GM19328 (cell line): ENCODE results near the gene FREM1.

ENCODE experiments used
- ATAC-seq: cut with Tn5 transposase; IDR thresholded peaks from one replicate; pipeline ENCODE4 v1.9.1; 2021; ENCODE audit warnings: mild to moderate bottlenecking, moderate library complexity; ENCODE audit not compliant: unreplicated experiment

FREM1 gene

DNA sequence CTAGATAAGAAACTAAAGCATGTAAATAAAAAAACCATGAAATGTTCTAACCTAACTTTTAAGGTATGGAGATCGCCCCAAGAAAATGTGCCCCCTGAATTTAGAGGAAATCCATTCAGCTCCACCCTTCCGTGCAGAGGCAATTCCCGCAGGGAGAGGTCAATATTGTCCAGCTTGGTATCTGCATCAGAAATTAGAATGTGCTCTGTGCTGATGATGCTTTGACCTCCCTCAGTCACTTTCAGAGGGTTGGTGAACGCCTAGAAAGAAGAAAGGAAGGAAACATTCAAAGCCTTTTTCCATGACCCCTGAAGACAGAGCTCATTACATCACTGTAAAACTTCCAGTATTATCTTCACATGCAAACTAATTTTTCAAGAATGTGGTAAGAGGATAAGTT, 91.0 kb downstream of the FREM1 start:
- ATAC-seq: no peak

DNA sequence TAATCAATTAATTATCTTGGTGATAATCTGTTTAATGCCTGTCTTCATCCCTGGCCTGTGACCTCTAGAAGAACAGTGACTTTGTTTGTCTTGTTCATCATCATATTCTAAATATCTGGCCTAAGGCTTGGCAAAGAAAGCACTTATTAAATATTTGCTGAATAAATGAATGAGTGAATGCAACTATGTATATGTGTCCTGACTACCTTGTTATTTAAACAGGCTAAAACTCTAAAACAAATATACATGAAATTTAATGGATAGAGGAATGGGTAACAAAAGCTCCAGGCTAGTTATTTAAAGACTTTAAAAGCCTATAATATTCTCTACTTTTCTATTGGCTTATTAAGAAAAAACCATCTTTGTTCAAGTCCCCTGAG, 96.0 kb downstream of the FREM1 start:
- no peak for ATAC-seq

DNA sequence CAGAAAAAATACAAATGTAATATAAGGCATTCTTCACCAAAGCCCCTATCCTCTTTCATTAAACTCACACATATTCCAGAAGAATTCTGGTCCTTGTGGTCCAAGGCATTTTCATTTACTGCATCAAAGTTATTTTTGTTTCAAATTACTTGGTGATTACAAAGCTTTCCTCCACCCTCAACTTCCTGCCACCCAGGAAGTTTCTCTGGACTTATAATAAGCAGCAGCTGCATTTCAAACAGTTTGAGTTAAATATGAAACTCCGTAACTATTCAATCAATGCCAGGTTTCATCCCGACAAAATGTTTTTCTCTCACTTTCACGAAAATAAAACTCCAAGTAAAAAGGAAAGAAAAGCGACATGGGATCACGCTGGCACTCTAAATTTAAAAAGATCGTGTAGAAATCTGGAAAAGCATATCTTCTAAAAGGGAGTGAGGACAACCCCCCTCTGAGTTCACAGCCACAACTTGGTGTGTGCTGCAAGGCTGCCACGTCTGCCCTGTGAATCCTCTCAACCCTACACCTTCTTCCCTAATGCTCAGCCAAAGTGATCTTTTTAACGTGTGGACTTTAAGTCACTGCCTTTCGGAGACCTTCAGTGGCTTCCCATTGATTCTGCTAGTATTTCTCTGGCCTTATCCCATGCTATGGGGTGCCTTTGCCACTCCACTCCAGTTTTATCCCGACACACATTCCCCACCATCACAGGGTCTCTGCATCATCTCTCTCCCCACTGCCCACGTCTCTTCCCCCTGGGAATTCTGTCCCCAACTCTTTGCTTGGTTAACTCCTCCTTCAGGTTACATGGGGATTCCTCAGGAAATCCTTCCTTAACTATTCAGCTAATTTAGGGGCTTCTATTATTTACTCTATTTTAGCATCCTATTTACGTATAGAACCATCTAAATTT, 96.6 kb downstream of the FREM1 start:
- ATAC-seq: no peak

DNA sequence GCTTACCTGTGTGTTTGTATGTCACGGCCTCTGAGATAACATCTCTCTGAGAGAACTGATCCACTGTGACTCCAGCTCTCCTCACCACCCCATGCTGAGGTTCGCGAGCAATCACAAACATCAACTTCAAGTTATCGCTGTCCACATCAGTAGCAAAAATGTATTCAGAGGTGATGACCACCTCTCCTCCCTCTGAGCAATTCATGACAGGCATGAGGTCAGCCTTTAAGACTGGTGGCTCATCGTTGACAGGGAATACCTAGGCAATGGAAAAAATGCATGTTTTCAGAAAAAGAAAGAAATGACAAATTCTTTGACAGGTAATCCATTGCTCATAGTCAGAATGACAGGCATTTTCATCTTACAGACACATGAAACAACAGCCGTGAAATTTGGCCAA, 97.4 kb downstream of the FREM1 start:
- no peak for ATAC-seq

DNA sequence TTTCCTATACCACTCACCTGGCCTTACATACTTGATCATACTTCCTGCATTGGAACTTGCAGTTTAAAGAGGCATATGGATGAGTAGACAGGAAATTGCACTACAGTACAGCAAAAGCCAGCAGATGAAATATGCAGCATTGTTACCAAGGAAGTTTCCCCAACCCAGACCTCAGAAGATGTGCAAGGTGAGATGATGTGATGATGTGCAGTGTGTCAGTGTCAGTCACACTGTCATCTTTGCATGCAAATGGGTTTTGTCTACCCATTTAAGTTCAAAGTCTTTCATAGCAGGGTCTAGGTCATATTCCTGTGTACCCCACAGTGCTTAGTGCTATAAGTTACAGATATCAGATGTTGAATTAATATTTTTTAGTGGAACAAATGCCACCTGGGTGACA, 98.4 kb downstream of the FREM1 start:
- no peak for ATAC-seq

DNA sequence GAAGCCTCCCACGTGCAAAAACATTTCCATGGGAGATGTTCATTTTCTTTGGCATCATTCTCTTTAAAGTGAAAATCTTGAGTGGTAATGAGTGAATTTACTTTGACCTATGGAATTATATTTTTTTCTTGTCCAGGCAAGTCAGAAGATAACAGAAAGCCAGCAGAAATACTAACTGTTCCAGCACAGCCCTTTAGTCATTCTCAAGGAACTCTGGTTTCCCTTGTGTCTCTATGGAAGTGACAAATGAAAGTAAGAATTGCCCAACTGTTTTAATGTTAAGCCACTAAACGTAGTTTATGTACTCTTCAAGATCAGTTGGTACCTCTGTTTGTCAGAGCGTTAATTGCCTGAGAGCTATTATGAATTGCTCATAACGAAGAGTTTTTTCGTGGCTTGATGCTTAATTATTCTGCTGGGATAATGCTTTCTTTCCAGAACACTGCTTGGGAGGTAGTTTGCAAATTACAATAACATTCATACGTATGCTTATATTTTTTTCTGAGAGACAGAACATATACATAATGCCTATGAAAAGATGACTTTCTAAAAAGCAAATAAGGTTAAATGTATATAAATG, 103.2 kb downstream of the FREM1 start:
- ATAC-seq: no peak

DNA sequence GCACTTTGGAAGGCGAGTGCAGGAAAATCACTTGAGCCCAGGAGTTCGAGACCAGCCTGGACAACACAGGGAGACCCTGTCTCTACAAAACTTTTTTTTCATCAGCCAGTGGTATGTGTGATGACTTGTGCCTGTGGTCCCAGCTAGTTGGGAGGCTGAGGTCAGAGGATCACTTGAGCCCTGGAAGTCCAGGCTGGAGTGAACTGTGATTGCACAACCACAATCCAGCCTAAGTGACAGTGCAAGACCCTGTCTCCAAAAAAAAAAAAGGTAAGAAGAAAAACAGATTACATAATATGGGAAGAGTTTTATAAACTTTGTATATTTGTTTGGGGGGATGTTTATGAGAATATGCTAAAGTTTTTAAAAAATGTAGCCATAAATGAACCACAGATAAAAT, 111.2 kb downstream of the FREM1 start:
- no peak for ATAC-seq

DNA sequence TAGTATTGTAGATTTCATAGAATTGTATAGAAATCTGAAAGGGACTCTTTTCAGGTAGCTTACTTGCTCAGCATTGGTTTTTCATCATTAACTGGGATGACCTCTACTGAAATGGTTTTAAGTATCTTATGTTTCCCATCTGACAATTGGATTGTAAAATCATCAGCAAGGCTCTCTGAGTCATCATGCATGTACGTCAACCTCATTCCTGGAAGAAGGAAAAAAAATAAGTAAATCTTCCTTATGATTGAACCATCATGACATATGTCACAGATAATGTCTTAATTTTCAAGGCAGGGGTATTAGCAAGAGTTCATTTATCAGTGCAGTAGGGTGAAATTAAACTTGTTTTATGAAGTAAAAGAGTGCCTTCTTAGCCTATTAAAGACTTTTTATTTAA, 112.8 kb downstream of the FREM1 start:
- no peak for ATAC-seq

DNA sequence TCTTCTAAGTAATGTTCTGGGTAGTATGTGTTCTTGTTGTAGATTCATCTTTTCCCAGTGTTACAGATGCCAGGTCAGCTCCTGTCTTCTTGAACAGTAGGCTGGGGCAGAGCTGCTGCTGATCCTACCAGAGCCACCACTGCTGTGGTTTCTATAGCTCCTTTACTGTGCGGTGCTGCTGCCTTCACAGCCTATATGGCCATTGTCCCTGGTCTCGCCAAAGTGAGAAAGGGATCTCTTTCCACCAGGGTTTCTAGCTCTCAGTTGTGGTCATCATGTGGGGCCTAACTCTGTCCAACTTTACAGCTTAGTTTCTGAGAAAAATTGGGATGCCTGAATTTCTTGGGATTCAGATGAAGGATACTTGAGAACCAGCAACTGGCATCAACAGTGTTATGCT, 116.8 kb downstream of the FREM1 start:
- no peak for ATAC-seq

DNA sequence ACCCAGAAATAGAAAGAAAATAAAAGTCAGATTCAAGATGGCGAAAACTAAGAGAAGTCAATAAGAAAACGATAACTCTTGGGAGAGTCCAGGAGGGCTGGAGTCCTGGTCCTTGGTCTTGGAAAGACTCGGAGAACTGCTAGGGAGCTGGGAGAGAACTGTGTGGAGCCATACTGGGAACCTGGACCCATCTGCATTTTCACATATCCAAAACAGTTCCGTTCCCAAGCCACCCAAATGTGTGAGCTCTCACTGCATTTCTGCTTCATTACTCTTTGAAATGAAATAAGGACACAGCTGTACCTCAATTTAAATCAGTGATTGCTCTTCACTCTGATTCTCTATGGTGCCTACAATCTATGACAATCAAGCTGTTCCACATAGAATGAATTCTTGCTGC, 119.6 kb downstream of the FREM1 start:
- ATAC-seq: no peak

DNA sequence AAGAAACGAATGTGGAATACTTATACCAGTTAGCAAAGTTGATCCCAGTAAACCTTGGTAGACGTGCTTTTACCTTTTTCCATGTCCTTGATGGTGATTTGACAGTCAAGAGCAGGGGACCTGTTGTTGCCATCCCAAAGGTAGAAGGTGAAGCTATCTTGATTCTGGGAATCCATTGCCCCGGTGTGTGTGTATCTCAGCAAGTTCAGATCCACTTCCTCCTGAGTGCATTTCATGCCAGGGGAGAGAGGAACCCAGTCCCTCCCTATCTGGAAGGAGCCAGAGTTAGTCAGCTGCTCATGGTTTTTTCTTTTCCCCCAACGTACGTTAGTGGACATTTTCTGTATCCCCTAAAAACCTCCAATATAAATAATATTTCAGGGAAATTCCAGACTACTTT, 121.4 kb downstream of the FREM1 start:
- no peak for ATAC-seq

DNA sequence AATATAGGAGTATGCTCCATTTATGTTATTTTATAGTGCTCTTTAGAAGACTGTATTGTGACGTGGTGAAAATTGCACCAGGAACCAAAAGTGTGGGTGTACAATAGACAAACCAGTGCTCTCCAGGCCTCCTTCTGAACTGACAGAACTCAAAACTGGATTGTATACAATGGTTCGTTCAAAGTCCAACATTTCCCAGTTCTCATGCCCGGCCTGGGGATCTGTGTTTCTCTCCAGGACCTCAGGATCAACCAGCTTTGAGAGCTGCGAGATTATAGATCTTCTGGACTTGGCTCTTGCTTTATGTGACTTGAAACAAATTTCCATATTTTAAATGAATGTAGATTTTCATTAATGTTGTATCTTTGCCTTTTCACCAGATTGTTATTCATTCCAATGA, 126.9 kb downstream of the FREM1 start:
- no peak for ATAC-seq

DNA sequence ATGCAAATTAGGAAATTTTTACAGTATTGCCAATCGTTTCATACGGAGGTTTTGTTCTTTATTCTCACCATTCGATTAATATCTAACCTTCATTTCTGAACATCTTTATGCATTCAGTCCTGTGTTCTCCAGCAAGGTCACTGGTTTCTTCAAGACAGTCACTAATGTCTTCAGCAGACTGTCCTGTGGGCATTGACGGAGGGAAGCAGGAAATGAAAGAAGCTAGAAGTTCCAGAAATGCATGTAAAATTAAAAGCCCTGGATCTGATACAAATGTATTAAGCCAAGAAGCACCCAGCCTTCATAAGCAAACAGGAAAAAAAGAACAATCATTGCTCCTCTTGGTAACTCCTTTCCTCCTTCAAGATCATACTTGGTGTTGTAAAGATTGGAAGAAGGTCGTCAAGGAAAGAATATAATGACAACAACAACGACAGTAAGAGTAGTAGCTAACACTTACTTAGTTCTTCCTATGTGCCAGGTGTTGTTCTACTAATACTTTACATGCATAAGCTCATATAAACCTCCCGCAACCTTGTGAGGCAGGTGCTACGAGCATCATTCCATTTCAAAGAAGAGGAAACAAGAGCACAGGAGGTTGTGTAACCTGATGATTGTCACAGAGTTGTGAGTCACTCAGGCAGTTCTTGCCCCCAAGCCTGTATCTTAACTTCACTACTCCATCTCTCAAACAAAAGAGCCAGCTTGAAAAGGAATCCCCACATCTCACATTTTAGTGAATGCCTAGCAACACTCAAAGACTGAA, 127.8 kb downstream of the FREM1 start:
- no peak for ATAC-seq

DNA sequence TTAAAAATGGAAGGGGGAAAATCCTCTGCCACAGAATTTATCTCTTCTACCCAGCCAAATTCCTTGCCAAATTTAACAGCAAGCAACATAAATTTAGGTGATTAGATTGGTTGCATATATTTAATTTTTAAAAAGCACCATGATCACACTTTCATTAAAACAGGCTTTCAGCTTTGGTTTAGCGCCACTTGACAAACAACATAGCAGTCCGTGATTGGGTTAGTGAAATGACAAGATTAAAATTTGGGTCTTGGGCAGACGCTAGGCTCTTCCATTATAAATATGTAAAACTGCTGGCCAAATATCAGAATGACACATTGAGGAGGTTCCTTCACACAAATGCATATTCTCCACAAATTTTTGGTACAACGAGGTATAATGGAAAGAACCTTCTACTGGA, 129.5 kb downstream of the FREM1 start:
- no peak for ATAC-seq

DNA sequence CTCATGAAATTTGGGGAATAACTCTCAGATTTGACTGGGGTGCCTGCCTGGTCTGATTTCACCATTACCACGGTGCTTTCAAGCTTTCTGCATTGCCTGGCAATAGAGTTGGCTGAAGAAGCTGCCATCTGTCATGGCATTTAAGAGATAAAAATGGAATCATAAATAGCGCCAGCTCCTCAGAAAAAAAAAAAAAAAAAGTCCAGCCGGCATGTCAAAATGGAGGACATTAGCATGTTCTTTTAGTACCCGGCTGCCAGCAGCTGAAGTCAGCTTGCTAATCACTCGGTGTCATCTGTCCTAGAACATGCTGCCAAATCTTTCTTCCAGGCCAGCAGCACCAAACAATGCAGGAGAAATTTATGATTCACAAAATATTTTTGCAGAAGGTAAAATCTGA, 130.0 kb downstream of the FREM1 start:
- ATAC-seq: no peak

DNA sequence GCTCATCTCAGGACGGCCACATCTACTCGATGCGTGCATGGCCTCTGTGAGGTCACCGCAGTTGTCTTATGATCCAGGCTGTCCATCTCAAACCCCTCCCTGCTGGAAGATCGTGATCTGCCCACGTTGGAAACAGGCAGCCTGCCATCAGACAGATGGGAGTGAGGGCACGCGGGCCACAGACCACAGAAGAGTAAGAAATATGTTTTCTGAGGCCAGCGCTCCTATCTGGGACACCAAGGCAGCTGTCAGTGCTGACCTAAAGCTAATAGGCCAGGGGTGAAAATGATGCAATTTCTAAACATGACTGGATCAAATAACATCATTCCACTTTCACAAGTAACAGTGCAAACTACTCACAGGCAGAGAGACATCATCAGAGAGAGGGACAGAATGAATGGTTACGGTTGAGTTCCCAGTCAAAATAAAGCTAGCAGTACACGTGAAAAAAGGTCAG, 130.6 kb downstream of the FREM1 start:
- no peak for ATAC-seq

DNA sequence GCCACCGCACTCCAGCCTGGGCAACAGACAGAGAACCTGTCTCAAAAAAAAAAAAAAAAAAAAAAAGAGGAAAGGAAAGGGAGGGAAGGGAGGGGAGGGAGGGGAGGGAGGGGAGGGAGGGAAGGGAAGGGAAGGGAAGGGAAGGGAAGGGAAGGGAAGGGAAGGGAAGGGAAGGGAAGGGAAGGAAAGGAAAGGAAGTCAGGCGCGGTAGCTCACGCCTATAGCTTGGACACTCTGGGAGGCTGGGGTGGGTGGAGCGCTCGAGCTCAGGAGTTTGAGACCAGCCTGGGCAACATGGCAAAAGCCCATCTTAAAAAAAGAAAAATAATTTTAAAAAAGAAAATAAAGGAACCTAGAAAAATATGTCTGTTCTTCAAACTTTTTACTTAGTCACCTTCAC, 131.7 kb downstream of the FREM1 start:
- no peak for ATAC-seq

DNA sequence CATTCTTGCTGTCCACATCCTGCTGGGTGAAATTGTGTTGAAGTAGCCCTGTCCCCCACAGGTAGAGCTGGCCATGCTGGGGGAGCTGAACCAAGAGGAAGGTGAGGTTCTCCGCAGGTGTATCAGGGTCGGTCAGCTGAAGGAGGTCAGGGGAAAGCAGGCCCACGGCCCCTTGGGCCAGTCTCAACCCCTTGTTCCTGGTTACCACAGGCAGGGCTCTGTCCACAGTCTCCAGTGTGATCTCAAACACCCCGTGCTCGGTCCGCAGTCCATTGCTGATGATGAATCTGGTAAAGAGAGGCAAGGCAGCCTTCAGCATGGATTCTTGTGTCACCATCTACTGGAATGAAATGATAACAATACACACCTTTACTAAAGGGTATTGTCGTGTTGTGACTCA, 134.3 kb downstream of the FREM1 start:
- no peak for ATAC-seq

DNA sequence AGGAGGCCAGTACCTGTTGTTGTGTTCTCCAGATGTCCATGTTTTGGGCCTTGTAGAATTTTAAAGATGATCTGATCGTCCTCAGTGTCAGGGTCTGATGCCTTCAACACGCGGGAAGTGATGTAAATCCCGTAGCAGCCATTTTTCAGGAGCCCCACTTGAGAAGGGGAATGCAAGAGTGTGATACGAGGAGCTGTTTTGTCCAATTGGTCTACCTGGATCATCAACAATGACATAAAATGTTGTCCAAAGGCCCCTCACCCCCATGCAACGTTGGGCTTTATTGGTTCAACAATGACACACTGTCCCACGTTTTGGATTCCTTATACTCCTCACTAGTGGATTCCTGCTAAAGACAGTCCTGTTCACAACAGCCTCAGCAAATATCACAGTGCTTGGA, 139.6 kb downstream of the FREM1 start:
- ATAC-seq: no peak

DNA sequence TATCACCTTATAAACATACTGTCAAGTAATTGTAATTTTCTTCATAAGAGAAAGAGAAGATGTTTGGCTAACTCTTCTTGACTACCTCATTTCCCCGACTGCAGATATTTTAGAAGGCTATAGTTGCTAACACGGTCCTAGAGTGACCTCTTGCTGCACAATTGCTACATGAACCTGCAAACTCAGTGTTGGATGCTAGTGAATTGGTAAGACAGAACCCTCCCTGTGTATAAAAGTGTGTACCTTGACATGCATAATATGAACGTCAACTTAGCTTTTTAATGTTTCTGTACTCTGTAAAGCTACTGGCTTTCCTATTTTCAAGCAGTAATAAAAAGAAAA, 141.0 kb downstream of the FREM1 start:
- ATAC-seq: no peak

DNA sequence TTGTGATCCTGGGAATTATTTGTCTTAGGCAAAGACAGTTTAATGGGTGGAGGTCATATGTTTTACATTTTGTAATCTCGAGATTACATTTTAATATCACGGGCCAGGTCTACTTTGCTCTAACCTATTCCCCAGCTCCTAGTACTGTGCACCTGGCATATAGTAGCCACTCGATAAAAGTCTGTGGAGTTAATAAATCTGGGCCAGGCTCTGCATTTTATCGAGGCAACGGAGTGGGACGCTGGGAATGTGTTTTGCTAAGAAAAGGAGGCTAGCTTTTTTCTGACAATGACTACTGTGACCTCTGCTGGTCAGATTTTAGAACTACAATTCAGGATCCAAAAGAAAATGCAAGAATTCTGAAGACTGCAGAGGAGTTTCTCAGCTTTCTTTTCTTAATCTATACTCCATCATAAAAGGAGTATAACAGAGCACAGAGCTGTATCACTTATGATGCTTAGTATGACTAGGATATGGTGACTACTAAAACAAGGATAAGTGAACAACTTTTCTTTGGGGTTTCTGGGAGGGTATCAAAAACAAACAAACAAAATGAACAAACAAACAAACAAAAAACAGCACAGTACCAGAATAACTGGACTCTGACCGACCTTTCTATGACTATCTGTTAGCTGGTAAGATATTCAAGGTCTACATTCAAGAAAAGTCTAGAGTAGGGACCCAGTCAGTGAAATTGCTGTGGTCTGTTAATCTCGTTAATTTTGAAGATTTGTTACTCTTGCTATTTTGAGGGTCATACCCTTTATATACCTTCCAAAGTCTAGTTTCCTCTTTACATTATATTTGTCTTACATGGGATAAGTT, 141.6 kb downstream of the FREM1 start:
- no peak for ATAC-seq
